T-helper 1 cell (primary cell): ENCODE data around the gene FMR1NB.

Experiments
- DNase-seq, 5 donors: peaks; one replicate each; pipeline ENCODE4 v3.0.0-alpha.2; 2012 to 2020
- total RNA-seq, 4 donors: gene quantifications; one replicate each; lab custom pipeline; 2026; lab: John Stamatoyannopoulos, UW

The FMR1NB gene
- 0 reads per million in 4 donors for total RNA-seq

DNA sequence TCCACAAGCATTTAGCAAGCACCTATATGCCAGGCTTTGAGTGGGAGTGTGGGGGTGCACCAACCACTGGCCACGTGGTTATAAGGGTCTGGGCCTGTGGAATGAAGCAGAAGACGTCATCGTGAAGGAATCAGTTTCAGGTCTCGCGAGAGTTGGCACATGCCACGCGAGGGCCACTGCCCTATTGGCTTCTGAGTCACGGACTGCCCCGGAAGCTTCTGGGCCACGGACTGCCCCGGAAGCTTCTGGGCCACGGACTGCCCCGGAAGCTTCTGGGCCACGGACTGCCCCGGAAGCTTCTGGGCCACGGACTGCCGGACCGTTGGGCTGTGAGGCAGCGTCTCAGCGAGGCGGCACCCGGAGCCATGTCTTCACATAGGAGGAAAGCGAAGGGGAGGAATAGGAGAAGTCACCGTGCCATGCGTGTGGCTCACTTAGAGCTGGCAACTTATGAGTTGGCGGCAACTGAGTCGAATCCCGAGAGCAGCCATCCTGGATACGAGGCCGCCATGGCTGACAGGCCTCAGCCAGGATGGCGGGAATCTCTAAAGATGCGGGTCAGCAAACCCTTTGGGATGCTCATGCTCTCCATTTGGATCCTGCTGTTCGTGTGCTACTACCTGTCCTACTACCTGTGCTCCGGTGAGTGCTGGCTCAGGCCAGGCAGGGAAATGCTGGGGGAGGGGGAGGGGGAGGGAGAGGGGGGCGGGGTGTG lies at the start of gene FMR1NB:
Gene FMR1NB (plus strand): TSS at position 300 of the 715 bp plus-strand sequence. CDS start 66 bp downstream, at position 366.
- no peak for DNase-seq

DNA sequence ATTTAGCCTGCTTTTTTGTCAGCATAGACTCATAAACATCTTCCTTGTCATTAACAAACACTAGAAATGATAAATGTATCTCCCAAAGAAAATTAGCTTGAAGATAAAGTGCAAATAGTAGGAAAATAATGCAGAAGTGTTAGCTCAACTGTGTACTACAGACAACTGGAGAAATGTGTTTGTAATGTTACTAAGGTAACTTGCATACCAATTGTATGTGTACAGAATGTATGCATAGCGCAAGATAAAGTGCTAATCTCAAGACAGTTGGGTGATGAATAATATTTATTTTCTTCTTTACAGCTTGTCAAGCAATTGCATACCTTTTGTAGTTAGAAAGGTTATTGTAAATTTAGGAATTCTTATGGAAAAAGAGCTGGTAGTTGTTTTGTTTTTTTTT lies 47.3 kb upstream of the FMR1NB start:
- DNase-seq = no peak

GRCh38 chrX:147935156-147935758 lies 45.9 kb upstream of the FMR1NB start:
- DNase-seq = no peak

- no peak for DNase-seq
These were observed 35.9 kb upstream of the FMR1NB start for GRCh38 chrX:147945286-147945685.

- no peak for DNase-seq
These were observed 32.6 kb upstream of the FMR1NB start for GRCh38 chrX:147948531-147948930.

DNA sequence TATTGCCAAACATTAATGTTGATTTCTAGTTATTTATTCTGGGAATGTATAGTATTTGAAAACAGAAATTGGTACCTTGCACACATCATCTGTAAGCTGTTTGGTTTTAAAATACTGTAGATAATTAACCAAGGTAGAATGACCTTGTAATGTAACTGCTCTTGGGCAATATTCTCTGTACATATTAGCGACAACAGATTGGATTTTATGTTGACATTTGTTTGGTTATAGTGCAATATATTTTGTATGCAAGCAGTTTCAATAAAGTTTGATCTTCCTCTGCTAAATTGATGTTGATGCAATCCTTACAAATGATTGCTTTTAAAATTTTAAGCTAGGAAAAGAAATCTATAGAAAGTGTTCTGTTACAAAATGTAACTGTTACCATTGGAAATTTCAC lies 30.8 kb upstream of the FMR1NB start:
- no peak for DNase-seq

DNA sequence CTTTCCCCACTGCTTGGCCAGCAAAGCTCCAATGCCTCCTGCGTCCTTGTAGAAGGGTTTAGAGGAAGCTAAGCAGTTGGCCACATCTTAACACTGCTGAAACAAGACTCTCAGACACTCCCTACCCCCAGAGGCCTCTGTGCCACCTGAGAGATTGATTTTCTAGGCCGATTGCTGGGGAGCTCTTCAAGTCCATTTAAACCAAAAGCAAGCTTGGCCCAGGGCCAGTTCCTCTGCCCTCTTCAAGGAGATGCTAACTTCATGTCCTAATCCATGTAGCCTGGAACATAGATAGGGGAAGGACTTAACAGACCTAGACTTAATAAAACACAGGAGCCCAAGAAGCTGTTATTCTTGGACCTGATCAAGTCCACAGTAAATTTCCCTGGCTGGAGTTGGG lies 27.2 kb upstream of the FMR1NB start:
- DNase-seq = no peak

- no peak for DNase-seq
These were observed 23.8 kb upstream of the FMR1NB start for GRCh38 chrX:147957291-147957690.

GRCh38 chrX:147958291-147958690 lies 22.8 kb upstream of the FMR1NB start:
- no peak for DNase-seq

- no peak for DNase-seq
These were observed 20.4 kb upstream of the FMR1NB start for GRCh38 chrX:147960722-147961121.

- DNase-seq = no peak
These were observed 18.7 kb upstream of the FMR1NB start for GRCh38 chrX:147962476-147962875.

GRCh38 chrX:147978931-147979330 lies 2.2 kb upstream of the FMR1NB start:
- DNase-seq = no peak

DNA sequence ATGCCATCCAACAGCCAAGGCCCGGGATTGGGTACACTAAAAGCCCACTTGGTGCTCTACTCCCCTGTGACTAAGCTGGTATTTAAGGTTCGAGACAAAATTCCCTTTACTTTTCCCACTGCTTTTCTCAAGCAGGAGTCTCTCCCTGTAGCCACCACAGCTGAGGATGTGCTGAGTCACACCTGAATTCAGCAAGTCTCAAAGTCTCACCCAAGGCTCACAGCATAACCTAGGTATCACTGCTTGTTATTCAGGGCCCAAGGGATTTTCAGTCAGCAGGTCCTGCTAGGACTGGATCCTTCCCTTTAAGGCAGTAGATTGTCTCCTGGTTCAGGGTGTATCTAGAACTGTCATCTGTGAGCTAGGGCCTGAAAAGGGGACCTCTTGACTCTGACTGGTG lies 39.2 kb downstream of the FMR1NB start:
- no peak for DNase-seq

DNA sequence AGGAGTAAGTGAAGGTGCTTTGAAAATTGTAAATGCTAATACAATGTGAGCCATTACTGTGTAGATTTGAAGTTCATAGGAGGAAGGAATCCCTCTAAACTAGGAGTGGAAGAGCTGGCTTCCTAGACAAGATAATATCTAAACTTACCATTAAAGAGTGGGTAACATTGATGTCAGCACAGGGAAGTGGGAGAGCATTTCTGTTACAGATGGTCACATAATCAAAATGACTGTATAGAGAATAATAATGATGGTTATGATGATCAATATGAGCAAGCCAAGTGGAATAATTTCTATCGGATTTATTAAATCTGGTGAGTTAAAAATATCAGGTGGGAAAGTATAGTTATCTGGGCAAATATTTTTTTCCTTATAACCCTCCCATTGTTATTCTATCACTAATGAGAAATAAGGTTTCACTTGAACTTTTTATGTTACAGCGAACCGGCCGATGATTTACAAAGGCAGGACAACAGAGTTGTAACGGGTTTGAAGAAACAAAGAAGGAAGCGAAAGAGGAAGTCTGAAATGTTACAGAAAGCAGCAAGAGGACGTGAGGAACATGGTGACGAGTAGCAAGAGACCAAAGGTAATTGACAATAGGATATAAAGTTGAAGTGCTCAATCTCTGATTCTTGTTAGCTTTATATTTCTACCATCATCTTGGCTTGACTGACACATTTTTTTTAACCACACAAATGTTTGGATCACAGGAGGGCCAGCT lies 43.5 kb downstream of the FMR1NB start:
- no peak for DNase-seq

DNA sequence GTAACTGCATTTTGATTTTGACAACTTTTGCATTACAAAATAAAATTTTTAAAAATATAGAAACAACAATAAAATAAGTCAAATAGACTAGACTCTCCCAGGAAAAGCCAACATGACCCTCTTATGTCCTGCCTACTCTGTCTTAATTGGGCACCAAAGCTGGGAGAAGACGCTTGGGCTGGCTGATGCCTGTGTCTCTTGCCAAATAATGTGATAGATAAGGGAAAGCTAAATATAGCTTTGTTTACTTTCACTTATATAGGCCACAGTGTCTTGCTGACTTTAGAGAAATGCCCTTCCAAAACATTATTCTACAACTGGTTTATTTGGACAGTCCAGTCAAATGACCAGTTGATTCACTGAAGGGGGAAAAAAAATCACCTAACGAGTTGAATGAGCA lies 54.2 kb downstream of the FMR1NB start:
- no peak for DNase-seq

GRCh38 chrX:148037020-148037419 lies 55.9 kb downstream of the FMR1NB start:
- DNase-seq = no peak

- no peak for DNase-seq
These were observed 62.2 kb downstream of the FMR1NB start for GRCh38 chrX:148043271-148043855.

- no peak for DNase-seq
These were observed 66.1 kb downstream of the FMR1NB start for GRCh38 chrX:148047200-148047599.

GRCh38 chrX:148049441-148049840 lies 68.3 kb downstream of the FMR1NB start:
- DNase-seq = peak in 1 of 5 donors; percentile 31

- no peak for DNase-seq
These were observed 70.8 kb downstream of the FMR1NB start for GRCh38 chrX:148051973-148052372.

GRCh38 chrX:148067285-148067684 lies 86.1 kb downstream of the FMR1NB start:
- no peak for DNase-seq

- no peak for DNase-seq
These were observed 88.8 kb downstream of the FMR1NB start for GRCh38 chrX:148069759-148070503.

GRCh38 chrX:148070504-148070877 lies 89.4 kb downstream of the FMR1NB start:
- DNase-seq = no peak
